HL-60/S4 treated with retinoic acid at 250 ng/mL for 4 days and 3 days (cell line): ENCODE results near the gene DDX4.

Experiments used
- in situ Hi-C: fragments of 300-500 bp; cut with MboI; formaldehyde crosslinking; loops from 2 replicates; pipeline ENCODE4 v1.7.0; 2022; ENCODE audit warnings: low sequenced_read_pairs

Gene DDX4

GRCh38 chr5:55864606-55865541 lies 127.0 kb downstream of the DDX4 start:
- in situ Hi-C loops = no loop called here

GRCh38 chr5:55865831-55866230 lies 128.0 kb downstream of the DDX4 start:
- in situ Hi-C loops = no loop called here

GRCh38 chr5:55866485-55866884 lies 128.6 kb downstream of the DDX4 start:
- in situ Hi-C loops = no loop called here
